Measurements from ENCODE around the gene MCTP1.

- TF ChIP-seq EZH2 (IDR thresholded peaks at IDR 0.05; ENCODE audit: borderline replicate concordance): no peak
- no peak for TF ChIP-seq CTCF (IDR thresholded peaks at IDR 0.05; ENCODE audit: poor library complexity)
These were observed 203.4 kb downstream of the MCTP1 start for GRCh38 chr5:95081500-95081960.

Data from hepatocyte (in vitro differentiated cells).